Measurements from ENCODE around the gene CIAO2B.

The CIAO2B gene

DNA sequence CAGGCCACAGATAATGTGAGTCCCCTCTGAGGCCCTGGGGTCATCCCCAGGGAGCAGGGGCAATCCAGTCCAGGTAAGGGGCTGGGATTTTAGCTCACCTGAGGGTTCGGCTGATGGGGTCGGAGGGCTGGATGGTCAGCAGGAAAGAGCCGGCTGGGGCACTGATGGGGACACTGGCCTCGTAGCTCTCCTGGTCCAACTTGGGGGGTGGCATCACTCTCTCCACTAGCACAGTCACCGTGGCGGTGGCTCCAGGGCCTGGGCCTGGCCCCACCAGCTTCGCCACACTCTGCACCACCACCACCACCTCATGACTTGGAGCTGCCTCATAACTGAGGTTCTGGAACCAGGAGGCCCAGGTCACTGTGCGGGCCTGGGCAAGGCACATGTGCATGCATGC lies 22.4 kb downstream of the CIAO2B start:
- H3K4me3 ChIP-seq (ENCODE audit: low read depth, low read length): no peak overlapping the region
- TF ChIP-seq, protein P1, sequence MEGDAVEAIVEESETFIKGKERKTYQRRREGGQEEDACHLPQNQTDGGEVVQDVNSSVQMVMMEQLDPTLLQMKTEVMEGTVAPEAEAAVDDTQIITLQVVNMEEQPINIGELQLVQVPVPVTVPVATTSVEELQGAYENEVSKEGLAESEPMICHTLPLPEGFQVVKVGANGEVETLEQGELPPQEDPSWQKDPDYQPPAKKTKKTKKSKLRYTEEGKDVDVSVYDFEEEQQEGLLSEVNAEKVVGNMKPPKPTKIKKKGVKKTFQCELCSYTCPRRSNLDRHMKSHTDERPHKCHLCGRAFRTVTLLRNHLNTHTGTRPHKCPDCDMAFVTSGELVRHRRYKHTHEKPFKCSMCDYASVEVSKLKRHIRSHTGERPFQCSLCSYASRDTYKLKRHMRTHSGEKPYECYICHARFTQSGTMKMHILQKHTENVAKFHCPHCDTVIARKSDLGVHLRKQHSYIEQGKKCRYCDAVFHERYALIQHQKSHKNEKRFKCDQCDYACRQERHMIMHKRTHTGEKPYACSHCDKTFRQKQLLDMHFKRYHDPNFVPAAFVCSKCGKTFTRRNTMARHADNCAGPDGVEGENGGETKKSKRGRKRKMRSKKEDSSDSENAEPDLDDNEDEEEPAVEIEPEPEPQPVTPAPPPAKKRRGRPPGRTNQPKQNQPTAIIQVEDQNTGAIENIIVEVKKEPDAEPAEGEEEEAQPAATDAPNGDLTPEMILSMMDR (IDR thresholded peaks at IDR 0.05; ENCODE audit: borderline replicate concordance, insufficient read depth, low read depth, low read length): no peak

DNA sequence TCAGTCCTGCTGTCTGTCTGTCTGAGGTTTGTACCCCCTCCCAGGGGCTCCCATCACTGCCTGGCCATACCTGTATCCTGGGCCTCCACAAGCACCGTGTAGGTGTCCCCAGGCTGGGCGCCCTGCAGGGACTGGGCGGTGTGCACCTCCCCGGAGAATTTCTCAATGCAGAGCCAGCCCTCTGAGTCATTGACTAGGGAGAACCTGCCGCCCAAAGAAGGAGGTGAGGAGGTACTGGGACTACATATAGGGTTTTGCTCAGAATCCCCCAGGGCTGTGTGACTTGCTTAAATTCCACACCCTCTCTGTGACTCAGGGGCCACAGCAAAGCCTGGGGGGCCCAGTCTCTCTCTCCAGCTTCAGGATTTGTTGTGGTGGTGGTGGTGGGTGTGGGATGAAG lies 23.1 kb downstream of the CIAO2B start:
- no peak overlapping the region for H3K4me3 ChIP-seq (ENCODE audit: low read depth, low read length)
- TF ChIP-seq, protein P1 (IDR thresholded peaks at IDR 0.05; ENCODE audit: borderline replicate concordance, insufficient read depth, low read depth, low read length): no peak

DNA sequence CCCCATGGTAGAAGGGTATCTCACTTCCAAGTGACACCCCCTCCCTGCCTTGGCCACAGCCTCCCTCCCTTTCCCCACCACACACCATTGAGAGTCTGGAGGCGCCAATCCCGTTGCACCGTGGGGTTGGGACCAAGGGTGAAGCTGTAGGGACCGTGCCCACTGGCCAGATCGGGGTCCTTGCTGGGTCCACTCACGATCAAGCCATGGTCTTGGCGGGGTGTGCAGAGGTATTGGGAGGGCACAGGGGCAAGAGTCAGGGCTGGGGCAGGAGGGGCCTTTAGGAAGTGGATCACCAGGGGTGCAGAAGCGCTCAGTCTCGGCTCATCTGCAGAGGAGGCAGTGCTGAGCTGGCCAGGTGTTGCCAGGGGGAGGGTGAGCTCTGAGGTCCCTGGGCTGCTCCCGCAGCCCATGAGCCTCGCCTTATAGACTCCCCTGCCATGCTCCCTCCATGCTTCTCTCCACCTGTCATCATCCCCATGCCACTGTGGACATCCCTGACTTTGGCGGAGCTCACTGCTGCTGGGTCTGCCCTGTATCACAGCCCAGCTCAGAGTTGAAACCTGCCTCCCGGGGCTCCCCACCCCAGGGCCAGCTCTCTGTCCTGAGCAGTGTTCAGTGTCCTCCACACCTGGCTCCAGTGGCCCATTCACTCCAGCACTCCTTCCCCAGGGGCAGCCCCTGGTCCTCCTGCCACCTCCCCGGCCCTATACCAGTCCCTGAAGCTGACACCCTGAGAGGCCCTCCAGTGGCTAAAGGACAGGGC lies 23.8 kb downstream of the CIAO2B start:
- TF ChIP-seq, protein P1 (IDR thresholded peaks at IDR 0.05; ENCODE audit: borderline replicate concordance, insufficient read depth, low read depth, low read length): no peak
- no peak overlapping the region for H3K4me3 ChIP-seq (ENCODE audit: low read depth, low read length)

DNA sequence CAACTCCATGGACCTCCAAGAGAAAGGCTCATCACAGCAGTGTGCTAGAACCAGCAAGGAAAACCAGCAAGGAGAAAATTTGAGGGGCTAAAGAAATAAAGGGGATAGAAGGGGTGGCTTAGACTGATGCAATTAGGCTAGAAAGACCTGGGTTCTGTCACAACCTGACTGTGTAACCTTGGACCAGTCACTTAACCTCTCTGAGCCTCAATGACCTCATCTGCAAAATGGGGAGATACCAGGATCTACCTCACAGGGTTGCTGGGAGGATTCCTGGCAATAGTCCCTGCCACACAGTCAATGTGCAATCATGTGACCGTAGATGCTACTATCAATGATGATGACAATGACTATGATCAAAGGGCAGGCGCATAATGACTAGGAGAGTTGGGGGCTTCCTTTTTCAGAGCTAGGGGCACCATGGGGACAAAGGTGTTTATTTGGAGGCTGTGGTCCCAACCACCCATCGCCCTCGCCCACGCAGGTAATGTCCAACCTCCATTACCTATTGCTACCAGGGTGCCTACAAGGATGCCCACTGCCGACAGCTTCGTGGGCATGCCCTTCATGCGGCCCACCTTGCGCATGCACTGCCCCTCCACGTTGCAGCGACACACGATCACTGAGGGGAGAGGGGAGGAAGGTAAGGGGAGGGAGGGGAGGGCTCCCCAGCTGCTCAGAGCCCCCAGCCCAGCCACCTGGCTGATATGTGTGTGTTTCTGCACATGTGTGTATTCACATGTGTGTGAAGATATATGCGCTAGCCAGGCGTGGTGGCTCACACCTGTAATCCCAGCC lies 25.2 kb downstream of the CIAO2B start:
- TF ChIP-seq, protein P1 (IDR thresholded peaks at IDR 0.05; ENCODE audit: borderline replicate concordance, insufficient read depth, low read depth, low read length): no peak
- H3K4me3 ChIP-seq (ENCODE audit: low read depth, low read length): no peak overlapping the region

DNA sequence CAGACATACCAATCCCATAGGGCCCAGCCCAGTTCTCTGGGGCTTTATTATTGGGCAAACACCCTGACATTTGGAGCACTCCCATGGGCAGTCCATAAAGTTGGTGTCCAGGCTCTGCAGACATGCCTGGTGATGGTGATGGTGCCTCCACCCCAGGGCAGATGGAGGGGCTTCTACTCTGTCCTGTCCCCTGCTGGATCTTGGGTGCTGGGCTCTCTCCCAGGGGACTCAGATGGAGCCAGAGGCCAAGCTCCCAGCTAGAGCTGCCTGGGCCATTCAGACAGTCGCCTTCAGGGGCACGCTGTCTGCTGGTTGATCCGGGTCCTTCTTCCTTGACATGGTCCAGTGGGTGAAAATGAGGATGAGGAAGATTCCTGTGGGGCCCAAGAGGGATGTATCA lies 26.1 kb downstream of the CIAO2B start:
- TF ChIP-seq, protein P1 (IDR thresholded peaks at IDR 0.05; ENCODE audit: borderline replicate concordance, insufficient read depth, low read depth, low read length): no peak
- no peak overlapping the region for H3K4me3 ChIP-seq (ENCODE audit: low read depth, low read length)

DNA sequence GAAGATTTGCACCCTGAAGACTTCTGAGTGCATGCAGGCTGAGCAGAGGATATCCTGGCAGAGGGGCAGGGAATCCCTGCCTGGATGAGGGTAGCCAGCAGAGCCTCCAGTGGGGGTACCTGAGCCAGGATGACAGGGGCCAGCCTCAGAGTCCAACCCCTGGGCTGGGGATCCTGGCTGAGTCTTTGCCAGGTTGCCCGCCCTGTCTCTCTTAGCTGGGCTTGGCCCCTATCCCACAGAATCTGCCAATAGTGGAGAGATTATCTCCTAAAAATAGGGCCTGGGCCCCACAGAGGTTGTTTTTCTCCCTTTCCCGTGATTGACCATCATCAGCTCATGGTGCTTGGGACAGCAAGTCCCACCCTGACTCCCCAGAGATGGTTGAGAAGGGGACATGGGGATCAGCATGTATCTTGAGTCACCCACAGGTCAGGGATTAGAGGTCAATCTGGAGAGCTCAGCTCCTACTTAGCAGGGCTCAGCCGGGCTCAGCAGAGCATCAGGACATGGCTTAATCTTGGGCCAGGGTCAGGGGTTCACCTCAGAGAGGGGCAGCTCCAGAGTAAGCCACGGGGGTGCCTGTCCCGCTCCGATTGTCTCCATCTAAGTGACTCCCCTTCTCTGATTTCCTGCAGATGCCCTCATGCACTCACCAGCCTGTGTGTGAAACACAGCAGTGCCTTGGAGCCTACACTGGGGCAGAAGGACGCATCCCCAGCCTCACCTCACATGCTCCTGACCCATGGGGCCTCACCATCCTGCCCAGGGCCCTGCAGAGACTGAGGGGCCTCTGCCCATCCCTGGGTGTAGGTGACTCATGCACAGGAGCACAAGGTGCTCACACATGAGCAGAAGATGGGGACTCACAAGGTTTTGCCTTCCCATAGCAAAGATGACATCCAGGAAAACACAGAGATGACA lies 27.0 kb downstream of the CIAO2B start:
- TF ChIP-seq, protein P1 (IDR thresholded peaks at IDR 0.05; ENCODE audit: borderline replicate concordance, insufficient read depth, low read depth, low read length): no peak
- no peak overlapping the region for H3K4me3 ChIP-seq (ENCODE audit: low read depth, low read length)

Measured in GM12875 (cell line).